H9 (cell line): ENCODE data around the gene RBBP7. TPM values are rescaled to one million over a fixed set of nuclear protein-coding genes. Genes with fewer than 3 reads are reported as not detected.

Experiments
- DNase-seq: peaks from one replicate; pipeline ENCODE4 v3.0.0-alpha.2; 2017
- H2AFZ ChIP-seq: one replicate; pipeline ENCODE4 v1.6.1; 2013; ENCODE audit warnings: mild to moderate bottlenecking, low read length, control low read depth, moderate library complexity
- H2AK5ac ChIP-seq: 2 replicates; pipeline ENCODE4 v1.6.1; 2013; ENCODE audit warnings: low read length, control low read depth, mixed read lengths; ENCODE audit not compliant: insufficient read length
- H2BK120ac ChIP-seq: one replicate; pipeline ENCODE4 v1.6.1; 2013; ENCODE audit warnings: low read depth, mild to moderate bottlenecking, low read length, control low read depth, inconsistent platforms; ENCODE audit not compliant: poor library complexity, severe bottlenecking
- H2BK12ac ChIP-seq: 2 replicates; pipeline ENCODE4 v1.6.1; 2013; ENCODE audit warnings: low read length, control low read depth, mixed read lengths, low read depth; ENCODE audit not compliant: insufficient read length
- H2BK15ac ChIP-seq: 2 replicates; pipeline ENCODE4 v1.6.1; 2013; ENCODE audit warnings: low read depth, low read length, control low read depth
- H2BK20ac ChIP-seq: one replicate; pipeline ENCODE4 v1.6.1; 2013; ENCODE audit warnings: low read depth, mild to moderate bottlenecking, low read length, control low read depth, inconsistent platforms; ENCODE audit not compliant: poor library complexity, severe bottlenecking
- H2BK5ac ChIP-seq: 2 replicates; pipeline ENCODE4 v1.6.1; 2013; ENCODE audit warnings: low read length, control low read depth, mixed read lengths; ENCODE audit not compliant: insufficient read length
- H3K14ac ChIP-seq: 2 replicates; pipeline ENCODE4 v1.6.1; 2013; ENCODE audit warnings: low read length, control low read depth; ENCODE audit not compliant: insufficient read depth
- H3K18ac ChIP-seq: 2 replicates; pipeline ENCODE4 v1.6.1; 2013; ENCODE audit warnings: low read depth, mild to moderate bottlenecking, mixed read lengths, low read length, control low read depth; ENCODE audit not compliant: insufficient read length
- H3K23ac ChIP-seq: 2 replicates; pipeline ENCODE4 v1.6.1; 2013; ENCODE audit warnings: low read length, control low read depth, mixed read lengths, low read depth; ENCODE audit not compliant: insufficient read length
- H3K23me2 ChIP-seq: 2 replicates; pipeline ENCODE4 v1.6.1; 2013; ENCODE audit warnings: low read depth, mild to moderate bottlenecking, mixed read lengths, low read length, control low read depth; ENCODE audit not compliant: insufficient read length, poor library complexity, severe bottlenecking
- H3K27ac ChIP-seq: 2 replicates; pipeline ENCODE4 v1.5.1; 2013; ENCODE audit warnings: low read length, control low read depth, mixed read lengths, low read depth; ENCODE audit not compliant: insufficient read length
- H3K27me3 ChIP-seq: 2 replicates; pipeline ENCODE4 v1.6.1; 2013; ENCODE audit warnings: low read length, control low read depth, inconsistent platforms; ENCODE audit not compliant: insufficient read depth
- H3K4ac ChIP-seq: 2 replicates; pipeline ENCODE4 v1.6.1; 2013; ENCODE audit warnings: low read depth, mild to moderate bottlenecking, control low read depth, inconsistent platforms, low read length, moderate library complexity
- H3K4me1 ChIP-seq: 2 replicates; pipeline ENCODE4 v1.6.1; 2013; ENCODE audit warnings: low read length, control low read depth, inconsistent platforms; ENCODE audit not compliant: insufficient read depth
- H3K4me2 ChIP-seq: 2 replicates; pipeline ENCODE4 v1.6.1; 2013; ENCODE audit warnings: low read length, control low read depth, mixed read lengths; ENCODE audit not compliant: insufficient read length, insufficient read depth
- H3K56ac ChIP-seq: 2 replicates; pipeline ENCODE4 v1.6.1; 2013; ENCODE audit warnings: low read depth, mild to moderate bottlenecking, mixed read lengths, low read length, control low read depth; ENCODE audit not compliant: insufficient read length
- H3K79me1 ChIP-seq: 2 replicates; pipeline ENCODE4 v1.6.1; 2013; ENCODE audit warnings: low read depth, mild to moderate bottlenecking, moderate library complexity, low read length, control low read depth, inconsistent platforms; ENCODE audit not compliant: insufficient read depth, poor library complexity, severe bottlenecking
- H3K79me2 ChIP-seq: 2 replicates; pipeline ENCODE4 v1.6.1; 2013; ENCODE audit warnings: low read length, control low read depth, inconsistent platforms; ENCODE audit not compliant: insufficient read depth
- H3K9ac ChIP-seq: 2 replicates; pipeline ENCODE4 v1.6.1; 2013; ENCODE audit warnings: low read length, control low read depth, mixed read lengths; ENCODE audit not compliant: insufficient read length; ENCODE audit errors: extremely low read depth
- H3K9me3 ChIP-seq: one replicate; pipeline ENCODE4 v1.6.1; 2013; ENCODE audit warnings: low read depth, low read length, inconsistent platforms; ENCODE audit not compliant: control insufficient read depth
- H3T11ph ChIP-seq: one replicate; pipeline ENCODE4 v1.6.1; 2013; ENCODE audit warnings: mild to moderate bottlenecking, low read length, control low read depth, inconsistent platforms
- H4K20me1 ChIP-seq: one replicate; pipeline ENCODE4 v1.6.1; 2013; ENCODE audit not compliant: control insufficient read depth, insufficient read length, insufficient read depth
- H4K5ac ChIP-seq: 2 replicates; pipeline ENCODE4 v1.6.1; 2013; ENCODE audit warnings: low read depth, mild to moderate bottlenecking, mixed read lengths, low read length, control low read depth; ENCODE audit not compliant: insufficient read length
- H4K8ac ChIP-seq: replicated peaks from 2 replicates; pipeline ENCODE4 v1.6.1; 2013; ENCODE audit warnings: low read length, control low read depth, mixed read lengths, low read depth; ENCODE audit not compliant: insufficient read length
- H4K91ac ChIP-seq: 2 replicates; pipeline ENCODE4 v1.6.1; 2013; ENCODE audit warnings: low read depth, mild to moderate bottlenecking, moderate library complexity, mixed read lengths, low read length, control low read depth; ENCODE audit not compliant: insufficient read length
- H3K27ac Mint-ChIP-seq, 3 experiments: 2 replicates in 2 of 3; 3 replicates in 1 of 3; pipeline ENCODE4 v1.8.0; 2020 to 2021; ENCODE audit warnings: mixed read lengths in 3 of 3, mild to moderate bottlenecking in 1 of 3, moderate library complexity in 1 of 3
- H3K27me3 Mint-ChIP-seq: 2 replicates; pipeline ENCODE4 v1.8.0; 2021; ENCODE audit warnings: low read depth, mild to moderate bottlenecking, moderate library complexity, mixed read lengths
- H3K36me3 Mint-ChIP-seq, 3 experiments: 2 replicates in 2 of 3; 3 replicates in 1 of 3; pipeline ENCODE4 v1.8.0; 2020 to 2021; ENCODE audit warnings: low read depth in 3 of 3, mixed read lengths in 3 of 3; ENCODE audit not compliant: insufficient read depth in 1 of 3
- H3K4me1 Mint-ChIP-seq, 2 experiments: 2 replicates each; pipeline ENCODE4 v1.8.0; 2020; ENCODE audit warnings: mixed read lengths in 2 of 2
- H3K4me3 Mint-ChIP-seq, 2 experiments: 2 replicates in 1 of 2; 3 replicates in 1 of 2; pipeline ENCODE4 v1.8.0; 2020 to 2021; ENCODE audit warnings: mild to moderate bottlenecking in 2 of 2, mixed read lengths in 2 of 2, moderate library complexity in 1 of 2
- H3K9me3 Mint-ChIP-seq, 2 experiments: 2 replicates in 1 of 2; 3 replicates in 1 of 2; pipeline ENCODE4 v1.8.0; 2020; ENCODE audit warnings: mild to moderate bottlenecking in 2 of 2, mixed read lengths in 2 of 2, moderate library complexity in 1 of 2
- CTCF ChIP-seq: fragments of 200-600 bp; sonication (generic); conservative IDR thresholded peaks from 3 replicates; pipeline ENCODE4 v1.8.0; 2021; ENCODE audit warnings: antibody characterized with exemption, mild to moderate bottlenecking
- WGBS: extraction: QIAGEN DNeasy Blood & Tissue Kit; methylation state at CpG from one replicate; pipeline ENCODE4 v1.1.7; 2013; ENCODE audit warnings: missing lambda C conversion rate, low lambda C conversion rate, mixed read lengths; ENCODE audit not compliant: insufficient read length; ENCODE audit errors: extremely low coverage; 5-methylcytosine and 5-hydroxymethylcytosine counted together
- total RNA-seq: library from RNA; stranded (reverse); gene quantifications from 2 replicates; pipeline ENCODE4 v1.2.1, GENCODE V29; 2021

The RBBP7 gene
- total RNA-seq, 1 experiment from 2014 or later = 249 TPM

GRCh38 chrX:16914058-16914457 is 43.9 kb upstream of the RBBP7 start:
- Histone ChIP-seq H2BK12ac (no peak overlapping the region), H4K8ac (no peak overlapping the region), H3K9ac (no peak overlapping the region), H3K4me1 (no peaks in the 10 kb centered on the region), H2AFZ (no peak overlapping the region), H3K4ac (no peak overlapping the region), H3K79me2 (no peaks in the 10 kb centered on the region), H3K9me3 (no peaks in the 10 kb centered on the region), H2AK5ac (no peak overlapping the region), H3K27ac (no peak overlapping the region), H2BK120ac (no peak overlapping the region), H3K18ac (no peak overlapping the region), H3T11ph (no peak overlapping the region), H4K20me1 (no peaks in the 10 kb centered on the region), H4K5ac (no peak overlapping the region), H3K56ac (no peak overlapping the region), H3K23ac (no peak overlapping the region), H4K91ac (no peak overlapping the region), H2BK15ac (no peak overlapping the region), H3K27me3 (no peaks in the 10 kb centered on the region), H3K14ac (no peak overlapping the region), H3K23me2 (no peaks in the 10 kb centered on the region), H3K79me1 (no peaks in the 10 kb centered on the region), H2BK20ac (no peak overlapping the region), H2BK5ac (no peak overlapping the region), H3K4me2 (no peak overlapping the region)
- Mint-ChIP-seq H3K27ac (no peak overlapping the region), H3K4me3 (no peak overlapping the region), H3K36me3 (no peaks in the 10 kb centered on the region), H3K27me3 (no peaks in the 10 kb centered on the region), H3K9me3 (no peaks in the 10 kb centered on the region), H3K4me1 (peaks cover 7 to 9% of the 10 kb centered on the region in 2 experiments)
- DNase-seq = no peak
- WGBS = no CpG with 5 or more reads among the region's 3 CpGs
- TF ChIP-seq CTCF = no peak
